ENCODE results near the gene MTG2. TPM values are rescaled to one million over a fixed set of nuclear protein-coding genes. Genes with fewer than 3 reads are reported as not detected.
A peak's percentile ranks its signal among the peaks of the same experiment; 100 is the strongest.

Gene MTG2
- total and polyA plus RNA-seq, 9 donors = 12.7 to 36.9 (median 33.3) TPM

GRCh38 chr20:62143081-62143956 is 39.5 kb upstream of the MTG2 start, which contains the start of the genes PSMA7 and SS18L1:
Gene PSMA7 (minus strand): TSS chr20:62143394. CDS start chr20:62143303, 91 bp downstream.
Gene SS18L1 (plus strand): TSS chr20:62143769. CDS start chr20:62143821, 52 bp downstream.
- H3K36me3 ChIP-seq = no peaks in the 10 kb centered on the region
- H3K9me3 ChIP-seq = no peaks in the 10 kb centered on the region
- peaks cover 14% of the 10 kb centered on the region for H3K4me1 ChIP-seq (ENCODE audit: insufficient read depth)
- H3K27ac ChIP-seq = peak within 1 kb of the TSS; percentile 98 to 100
- H3K27me3 ChIP-seq = no peaks in the 10 kb centered on the region
- DNase-seq = peak; percentile 83 to 90 (median 86)
- H3K4me3 ChIP-seq = peak within 1 kb of the TSS; percentile 68
- TF ChIP-seq EP300 (IDR thresholded peaks at IDR 0.05) = no peak
- TF ChIP-seq POLR2A (IDR thresholded peaks at IDR 0.05) = peak; percentile 88
- WGBS, 3 donors = 0 to 1% (median 0%) methylated on average over 71 to 147 of the region's 148 CpGs
- intact Hi-C loops (cut with DNase I) = loop anchor here in 3 of 4 donors (2.0 to 5.0 kb wide), 5 partner anchors 21 to 239 kb away; partner anchors contain the start of genes LSM14B (in 1 of the 3) and TAF4 (in 1 of the 3)

DNA sequence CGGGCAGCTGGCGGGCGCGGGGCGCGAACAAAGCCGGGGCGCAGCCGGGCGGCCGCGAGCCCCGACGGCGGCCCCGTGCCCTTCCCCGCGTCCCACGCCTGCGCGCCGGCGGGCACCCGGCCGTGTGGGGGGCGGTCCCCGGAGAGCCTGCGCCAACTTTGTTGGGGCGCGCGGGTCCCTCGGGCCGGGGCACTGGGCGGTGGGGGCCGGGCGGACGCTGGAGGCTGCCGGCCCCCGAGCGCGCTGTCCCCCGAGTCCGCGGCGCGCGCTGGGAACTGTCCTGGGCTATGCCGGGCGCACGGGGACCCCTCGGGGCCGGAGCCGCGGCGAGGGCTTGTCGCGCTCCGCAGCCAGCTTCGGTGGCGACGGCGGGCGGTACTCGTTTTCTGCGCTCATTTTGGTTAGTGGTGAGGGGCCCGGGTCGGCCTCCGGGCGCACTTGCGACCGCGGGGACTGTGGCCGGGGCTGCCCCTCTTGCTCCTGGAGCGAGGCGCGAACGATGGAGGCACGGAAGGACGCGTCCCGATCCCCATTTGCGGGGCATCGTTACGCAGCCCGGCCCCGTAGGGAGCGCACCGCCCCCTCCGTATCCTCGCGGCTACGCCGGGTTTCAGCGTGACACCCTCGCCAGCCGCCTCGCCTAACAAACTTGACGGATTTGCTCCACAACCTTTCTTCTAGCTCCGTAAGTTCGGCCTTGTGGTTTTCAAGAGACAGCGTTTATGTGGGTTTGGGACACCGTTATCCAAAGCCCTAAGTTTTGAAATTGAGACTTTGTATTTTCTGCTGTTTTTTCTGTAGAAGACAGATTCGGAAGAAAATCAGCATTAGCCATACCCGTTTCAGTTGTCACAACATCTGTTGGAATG is 38.6 kb upstream of the MTG2 start:
- Histone ChIP-seq H3K27ac (peak overlapping the region; percentile 98 to 100), H3K36me3 (no peaks in the 10 kb centered on the region), H3K27me3 (no peaks in the 10 kb centered on the region), H3K9me3 (no peaks in the 10 kb centered on the region), H3K4me1 (ENCODE audit: insufficient read depth) (peaks cover 17% of the 10 kb centered on the region), H3K4me3 (peak overlapping the region; percentile 68)
- no peak for TF ChIP-seq POLR2A (IDR thresholded peaks at IDR 0.05)
- TF ChIP-seq, protein P1, sequence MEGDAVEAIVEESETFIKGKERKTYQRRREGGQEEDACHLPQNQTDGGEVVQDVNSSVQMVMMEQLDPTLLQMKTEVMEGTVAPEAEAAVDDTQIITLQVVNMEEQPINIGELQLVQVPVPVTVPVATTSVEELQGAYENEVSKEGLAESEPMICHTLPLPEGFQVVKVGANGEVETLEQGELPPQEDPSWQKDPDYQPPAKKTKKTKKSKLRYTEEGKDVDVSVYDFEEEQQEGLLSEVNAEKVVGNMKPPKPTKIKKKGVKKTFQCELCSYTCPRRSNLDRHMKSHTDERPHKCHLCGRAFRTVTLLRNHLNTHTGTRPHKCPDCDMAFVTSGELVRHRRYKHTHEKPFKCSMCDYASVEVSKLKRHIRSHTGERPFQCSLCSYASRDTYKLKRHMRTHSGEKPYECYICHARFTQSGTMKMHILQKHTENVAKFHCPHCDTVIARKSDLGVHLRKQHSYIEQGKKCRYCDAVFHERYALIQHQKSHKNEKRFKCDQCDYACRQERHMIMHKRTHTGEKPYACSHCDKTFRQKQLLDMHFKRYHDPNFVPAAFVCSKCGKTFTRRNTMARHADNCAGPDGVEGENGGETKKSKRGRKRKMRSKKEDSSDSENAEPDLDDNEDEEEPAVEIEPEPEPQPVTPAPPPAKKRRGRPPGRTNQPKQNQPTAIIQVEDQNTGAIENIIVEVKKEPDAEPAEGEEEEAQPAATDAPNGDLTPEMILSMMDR (IDR thresholded peaks at IDR 0.05) = no peak
- intact Hi-C loops (cut with DNase I) = loop anchor here in 3 of 4 donors (2.0 to 5.0 kb wide), 5 partner anchors 21 to 238 kb away; partner anchors contain the start of genes LSM14B (in 1 of the 3) and TAF4 (in 1 of the 3)
- 0 to 2% (median 1%) methylated on average over 49 to 103 of the region's 104 CpGs for WGBS, 3 donors
- peak; percentile 46 to 73 (median 58) for DNase-seq

- intact Hi-C loops (cut with DNase I) = no loop called here
- Histone ChIP-seq H3K4me3 (no peak overlapping the region), H3K36me3 (no peaks in the 10 kb centered on the region), H3K9me3 (no peaks in the 10 kb centered on the region), H3K4me1 (ENCODE audit: insufficient read depth) (peaks cover 22% of the 10 kb centered on the region), H3K27me3 (no peaks in the 10 kb centered on the region), H3K27ac (no peak overlapping the region)
- 92 to 93% (median 92%) methylated on average over 7 of the region's 7 CpGs for WGBS, 3 donors
- no peak for DNase-seq
- no peak for TF ChIP-seq POLR2A (IDR thresholded peaks at IDR 0.05)
- TF ChIP-seq EP300 (IDR thresholded peaks at IDR 0.05) = no peak
- TF ChIP-seq, protein P1 (IDR thresholded peaks at IDR 0.05) = no peak
Measured at GRCh38 chr20:62145688-62146018, 37.2 kb upstream of the MTG2 start.

DNA sequence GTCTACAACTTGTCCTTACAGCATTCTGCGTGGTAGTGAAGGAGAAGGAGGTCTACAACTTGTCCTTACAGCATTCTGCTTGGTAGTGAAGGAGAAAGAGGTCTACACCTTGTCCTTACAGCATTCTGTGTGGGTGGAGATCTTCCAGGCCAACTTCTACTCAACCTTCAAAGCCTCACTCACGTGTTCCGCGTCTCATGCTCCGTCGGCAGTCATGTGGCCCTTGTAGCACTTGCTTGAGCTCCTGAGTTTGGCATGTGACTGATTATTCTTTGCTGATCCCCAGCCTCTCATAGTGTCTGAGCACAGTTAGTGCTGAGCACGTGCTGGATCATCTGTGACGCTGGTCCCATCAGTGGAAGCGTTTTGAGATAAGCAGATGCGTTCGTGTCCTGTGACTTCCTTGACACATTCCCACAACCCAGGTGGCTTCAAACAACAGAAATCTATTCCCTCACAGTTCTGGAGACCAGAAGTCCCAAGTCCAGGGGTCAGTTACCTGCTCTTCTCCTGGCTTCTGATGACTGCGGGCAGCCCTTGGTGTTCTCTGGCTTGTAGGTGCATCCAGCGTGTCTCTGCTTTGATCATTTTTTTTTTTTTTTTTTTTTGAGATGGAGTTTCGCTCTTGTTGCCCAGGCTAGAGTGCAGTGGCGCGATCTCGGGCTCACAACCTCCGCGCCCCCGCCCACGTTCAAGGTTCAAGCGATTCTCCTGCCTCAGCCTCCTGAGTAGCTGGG is 36.6 kb upstream of the MTG2 start:
- Histone ChIP-seq H3K9me3 (no peaks in the 10 kb centered on the region), H3K27ac (no peak overlapping the region), H3K4me3 (no peak overlapping the region), H3K27me3 (no peaks in the 10 kb centered on the region), H3K36me3 (no peaks in the 10 kb centered on the region), H3K4me1 (ENCODE audit: insufficient read depth) (peaks cover 24% of the 10 kb centered on the region)
- 92 to 95% (median 94%) methylated on average over 22 of the region's 22 CpGs for WGBS, 3 donors
- TF ChIP-seq, protein P1 (IDR thresholded peaks at IDR 0.05) = no peak
- TF ChIP-seq EP300 (IDR thresholded peaks at IDR 0.05) (no peak), POLR2A (IDR thresholded peaks at IDR 0.05) (no peak)
- intact Hi-C loops (cut with DNase I) = no loop called here
- DNase-seq = no peak

Data from ovary (tissue), 9 donors.